IMR-90 (cell line): ENCODE data around the gene CSGALNACT2. TPM values are rescaled to one million over a fixed set of nuclear protein-coding genes. Genes with fewer than 3 reads are reported as not detected.

Experiments used
- ATAC-seq: fragments of 200-7000 bp; cut with Tn5 transposase; 2 replicates; pipeline ENCODE4 v1.9.1; 2020; ENCODE audit warnings: low read depth, mild to moderate bottlenecking, moderate library complexity
- BruUV-seq: library from RNA; stranded (reverse); fragments of 400-500 nt; replicated peaks from 2 replicates; lab custom pipeline; 2021; lab: Mats Ljungman, UMichigan
- CTCF ChIA-PET: fragments of 300-600 bp; formaldehyde crosslinking; extraction: SDS; loops from one replicate; lab custom pipeline; 2021; ENCODE audit warnings: antibody characterized with exemption; lab: Yijun Ruan, JAX
- POLR2A ChIA-PET: fragments of 300-600 bp; sonication (Branson Sonifier 250); formaldehyde crosslinking; loops from one replicate; lab custom pipeline; 2022; ENCODE audit warnings: antibody characterized with exemption; ENCODE audit not compliant: unreplicated experiment; lab: Charles Lee
- DNase-seq: peaks from one replicate; pipeline ENCODE4 v3.0.0; 2013
- H2AFZ ChIP-seq: replicated peaks from 2 replicates; pipeline ENCODE3; 2013; ENCODE audit warnings: low read length, mild to moderate bottlenecking; ENCODE audit not compliant: poor library complexity
- H2AK5ac ChIP-seq: 2 replicates; pipeline ENCODE4 v1.6.1; 2013; ENCODE audit warnings: low read depth, low read length, inconsistent platforms
- H2AK9ac ChIP-seq: replicated peaks from 2 replicates; pipeline ENCODE3; 2013; ENCODE audit warnings: mild to moderate bottlenecking, low read depth, low read length, moderate library complexity; ENCODE audit not compliant: poor library complexity
- H2BK120ac ChIP-seq: 2 replicates; pipeline ENCODE4 v1.6.1; 2013; ENCODE audit warnings: low read depth, low read length, inconsistent platforms
- H2BK15ac ChIP-seq: 3 replicates; pipeline ENCODE4 v1.6.1; 2013; ENCODE audit warnings: low read depth, low read length, inconsistent platforms
- H2BK20ac ChIP-seq: 2 replicates; pipeline ENCODE4 v1.6.1; 2013; ENCODE audit warnings: low read depth, mild to moderate bottlenecking, inconsistent platforms, low read length, moderate library complexity
- H2BK5ac ChIP-seq: 2 replicates; pipeline ENCODE4 v1.6.1; 2013; ENCODE audit warnings: mild to moderate bottlenecking, low read depth, low read length, inconsistent platforms; ENCODE audit not compliant: poor library complexity, severe bottlenecking
- H3K14ac ChIP-seq: replicated peaks from 2 replicates; pipeline ENCODE4 v1.6.1; 2013; ENCODE audit warnings: low read depth, low read length, inconsistent platforms
- H3K18ac ChIP-seq: 2 replicates; pipeline ENCODE4 v1.6.1; 2013; ENCODE audit warnings: low read depth, low read length, control low read depth
- H3K23ac ChIP-seq: 2 replicates; pipeline ENCODE4 v1.6.1; 2013; ENCODE audit warnings: low read depth, low read length, inconsistent platforms
- H3K27ac ChIP-seq: 2 replicates; pipeline ENCODE4 v1.5.1; 2013; ENCODE audit warnings: mild to moderate bottlenecking, control low read depth, low read length; ENCODE audit not compliant: insufficient read depth
- H3K27me3 ChIP-seq: 2 replicates; pipeline ENCODE4 v1.6.1; 2013; ENCODE audit warnings: low read length; ENCODE audit not compliant: control insufficient read depth, insufficient read depth
- H3K36me3 ChIP-seq: 2 replicates; pipeline ENCODE4 v1.6.1; 2013; ENCODE audit warnings: low read length, mixed read lengths; ENCODE audit not compliant: control insufficient read depth, insufficient read depth
- H3K4ac ChIP-seq: 2 replicates; pipeline ENCODE4 v1.6.1; 2013; ENCODE audit warnings: low read depth, low read length, inconsistent platforms
- H3K4me1 ChIP-seq: 2 replicates; pipeline ENCODE4 v1.6.1; 2013; ENCODE audit warnings: low read length, mixed read lengths; ENCODE audit not compliant: control insufficient read depth, insufficient read depth
- H3K4me2 ChIP-seq: 2 replicates; pipeline ENCODE4 v1.6.1; 2013; ENCODE audit warnings: low read depth, mild to moderate bottlenecking, control low read depth, low read length, moderate library complexity
- H3K4me3 ChIP-seq: 2 replicates; pipeline ENCODE4 v1.5.1; 2013; ENCODE audit warnings: low read depth, mild to moderate bottlenecking, control low read depth, low read length, moderate library complexity; ENCODE audit not compliant: insufficient read depth
- H3K56ac ChIP-seq: 2 replicates; pipeline ENCODE4 v1.6.1; 2013; ENCODE audit warnings: low read length, inconsistent platforms; ENCODE audit not compliant: insufficient read depth; ENCODE audit errors: extremely low read depth
- H3K79me1 ChIP-seq, 2 experiments: 2 replicates each; pipeline ENCODE4 v1.6.1; 2013; ENCODE audit warnings: low read length in 2 of 2, inconsistent platforms in 1 of 2, low read depth in 1 of 2
- H3K9ac ChIP-seq: 2 replicates; pipeline ENCODE4 v1.6.1; 2013; ENCODE audit warnings: low read depth, low read length, control low read depth
- H3K9me1 ChIP-seq: 2 replicates; pipeline ENCODE4 v1.6.1; 2013; ENCODE audit warnings: low read length, inconsistent platforms; ENCODE audit not compliant: insufficient read depth
- H3K9me3 ChIP-seq: 2 replicates; pipeline ENCODE4 v1.6.1; 2013; ENCODE audit warnings: low read length; ENCODE audit not compliant: control insufficient read depth, insufficient read depth
- H4K20me1 ChIP-seq: 2 replicates; pipeline ENCODE4 v1.6.1; 2013; ENCODE audit warnings: low read length, inconsistent platforms; ENCODE audit not compliant: insufficient read depth
- H4K5ac ChIP-seq: 2 replicates; pipeline ENCODE4 v1.6.1; 2013; ENCODE audit warnings: mild to moderate bottlenecking, low read depth, low read length, control low read depth
- H4K8ac ChIP-seq, 2 experiments: 2 replicates each; pipeline ENCODE4 v1.6.1; 2013; ENCODE audit warnings: low read depth in 2 of 2, low read length in 2 of 2, control low read depth in 1 of 2, inconsistent platforms in 1 of 2
- H4K91ac ChIP-seq: 2 replicates; pipeline ENCODE4 v1.6.1; 2013; ENCODE audit warnings: low read depth, low read length, inconsistent platforms; ENCODE audit not compliant: insufficient read depth
- ELK1 ChIP-seq: fragments of 150-350 bp; IDR thresholded peaks from 2 replicates; pipeline ENCODE4 v1.6.1; 2016; ENCODE audit warnings: low read depth, mild to moderate bottlenecking, low read length, moderate library complexity, borderline replicate concordance
- MAZ ChIP-seq: IDR thresholded peaks from 2 replicates; pipeline ENCODE4 v1.6.1; 2012; ENCODE audit warnings: low read depth, mild to moderate bottlenecking, low read length, improper control_type of control experiment, moderate library complexity, borderline replicate concordance
- RFX5 ChIP-seq: IDR thresholded peaks from 2 replicates; pipeline ENCODE4 v1.8.0; 2012; ENCODE audit warnings: low read depth, mild to moderate bottlenecking, low read length, moderate library complexity
- SMC3 ChIP-seq: fragments of 150-350 bp; IDR thresholded peaks from 2 replicates; pipeline ENCODE4 v1.6.1; 2016; ENCODE audit warnings: low read depth, mild to moderate bottlenecking, antibody characterized with exemption, low read length, moderate library complexity
- WGBS, 2 experiments: methylation state at CpG; one replicate each; pipeline versions ENCODE4 v1.1.5 to v1.1.7; 2013; ENCODE audit warnings: missing lambda C conversion rate in 2 of 2; ENCODE audit not compliant: insufficient read length in 1 of 2; ENCODE audit errors: extremely low coverage in 2 of 2; 5-methylcytosine and 5-hydroxymethylcytosine counted together
- dilution Hi-C: fragments of 300-500 bp; cut with HindIII; formaldehyde crosslinking; loops from one replicate; pipeline ENCODE4 v1.14.3; 2018; ENCODE audit warnings: low sequenced_read_pairs; ENCODE audit not compliant: unreplicated experiment
- in situ Hi-C: fragments of 300-500 bp; cut with MboI; formaldehyde crosslinking; loops from 3 replicates; pipeline ENCODE4 v1.14.3; 2019; ENCODE audit warnings: low sequenced_read_pairs, inconsistent platforms, mixed read lengths
- intact Hi-C: fragments of 100-400 bp; cut with micrococcal nuclease; formaldehyde crosslinking; loops from 2 replicates; pipeline ENCODE4 v1.10.0; 2022
- polyA plus RNA-seq, 3 experiments: library from polyadenylated mRNA; depleted of rRNA; stranded (reverse); fragments of >200 nt; gene quantifications; 2 replicates each; pipeline ENCODE4 v1.2.3, GENCODE V29; 2012; ENCODE audit warnings: low replicate concordance in 1 of 3
- total RNA-seq: library from RNA; depleted of rRNA; stranded (reverse); fragments of >200 nt; gene quantifications from 2 replicates; pipeline ENCODE4 v1.2.3, GENCODE V29; 2012

CSGALNACT2 gene
- total and polyA plus RNA-seq, 2 of the 4 experiments (the other 2 are of a cell fraction): 6.5 to 13.1 TPM

DNA sequence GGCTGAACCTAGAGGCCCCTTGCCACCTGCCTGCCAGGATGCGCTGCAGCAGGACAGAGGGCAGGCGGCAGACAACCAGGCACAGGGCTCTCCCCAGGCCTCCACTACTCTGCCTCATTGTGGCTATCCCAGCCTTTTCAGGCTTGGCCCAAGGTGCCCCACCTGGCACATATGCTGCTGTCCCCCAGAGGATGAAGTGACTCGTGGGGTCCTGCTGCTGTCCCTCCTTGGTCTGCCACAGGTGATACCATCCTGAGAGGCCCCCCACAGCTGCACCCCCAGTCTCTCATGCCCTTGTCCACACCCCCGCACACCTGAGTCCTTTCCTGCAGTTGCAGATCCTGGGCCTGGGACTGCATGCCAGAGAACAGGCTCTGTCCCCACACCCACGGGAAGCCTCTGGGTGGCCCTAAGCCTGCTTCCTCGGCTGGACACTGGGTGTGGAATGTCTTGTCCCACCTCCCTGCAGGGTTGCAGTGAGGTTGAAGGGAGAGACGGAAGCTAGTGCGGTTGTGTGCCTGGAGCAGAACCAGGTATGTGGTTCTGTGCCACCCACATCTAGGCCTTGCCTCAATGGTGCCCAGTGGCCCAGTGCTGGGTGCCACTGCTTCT lies 73.3 kb downstream of the CSGALNACT2 start:
- H3K4ac ChIP-seq: no peak overlapping the region
- no peak overlapping the region for H3K9ac ChIP-seq
- H3K14ac ChIP-seq: no peak overlapping the region
- dilution Hi-C loops (no loop called here), intact Hi-C loops (no loop called here), in situ Hi-C loops (no loop called here)
- H4K91ac ChIP-seq: no peak overlapping the region
- no peak overlapping the region for H4K5ac ChIP-seq
- DNase-seq: no peak
- WGBS, 2 experiments: 82% methylated on average over 2 of the region's 8 CpGs; no CpG with 5 or more reads in 1 of the 2 experiments
- H3K23ac ChIP-seq: no peak overlapping the region
- H3K9me3 ChIP-seq: no peaks in the 10 kb centered on the region
- CTCF ChIA-PET: no interaction called here
- H3K27ac ChIP-seq: no peak overlapping the region
- H3K27me3 ChIP-seq: peaks cover 26% of the 10 kb centered on the region; the same call in 1 of the 2 replicates
- no peaks in the 10 kb centered on the region for H4K20me1 ChIP-seq
- no peaks in the 10 kb centered on the region for H3K9me1 ChIP-seq
- BruUV-seq: no TSS peak
- no peak overlapping the region for H3K4me3 ChIP-seq
- H2BK120ac ChIP-seq: no peak overlapping the region
- H2AK9ac ChIP-seq: peak overlapping the region; percentile 28
- no peak overlapping the region for H2BK15ac ChIP-seq
- no peak overlapping the region for H2BK5ac ChIP-seq
- no peak overlapping the region for H3K4me2 ChIP-seq
- TF ChIP-seq MAZ (no peak), RFX5 (no peak), SMC3 (no peak), ELK1 (no peak)
- H4K8ac ChIP-seq: no peak overlapping the region
- no peak overlapping the region for H2BK20ac ChIP-seq
- ATAC-seq: no peak
- H2AFZ ChIP-seq: no peak overlapping the region
- POLR2A ChIA-PET: no interaction called here
- H3K18ac ChIP-seq: no peak overlapping the region
- H3K56ac ChIP-seq: no peak overlapping the region
- no peaks in the 10 kb centered on the region for H3K36me3 ChIP-seq
- H3K4me1 ChIP-seq: no peaks in the 10 kb centered on the region
- H2AK5ac ChIP-seq: no peak overlapping the region
- H3K79me1 ChIP-seq: no peaks in the 10 kb centered on the region
